Lower leg skin (tissue), 3 donors: Measurements from ENCODE around the gene EEF1G.

ENCODE experiments used
- POLR2A ChIP-seq, 2 donors: fragments of 450-650 bp; IDR thresholded peaks; one replicate each; pipeline ENCODE4 v1.6.1; 2016 to 2017; ENCODE audit warnings: antibody characterized with exemption in 2 of 2, mild to moderate bottlenecking in 1 of 2, moderate library complexity in 1 of 2
- TF ChIP-seq, protein P1 (sequence below), 3 donors: fragments of 450-650 bp; IDR thresholded peaks; one replicate each; pipeline ENCODE4 v1.5.1; 2016; ENCODE audit warnings: antibody characterized with exemption in 3 of 3, mild to moderate bottlenecking in 3 of 3, moderate library complexity in 2 of 3

DNA sequence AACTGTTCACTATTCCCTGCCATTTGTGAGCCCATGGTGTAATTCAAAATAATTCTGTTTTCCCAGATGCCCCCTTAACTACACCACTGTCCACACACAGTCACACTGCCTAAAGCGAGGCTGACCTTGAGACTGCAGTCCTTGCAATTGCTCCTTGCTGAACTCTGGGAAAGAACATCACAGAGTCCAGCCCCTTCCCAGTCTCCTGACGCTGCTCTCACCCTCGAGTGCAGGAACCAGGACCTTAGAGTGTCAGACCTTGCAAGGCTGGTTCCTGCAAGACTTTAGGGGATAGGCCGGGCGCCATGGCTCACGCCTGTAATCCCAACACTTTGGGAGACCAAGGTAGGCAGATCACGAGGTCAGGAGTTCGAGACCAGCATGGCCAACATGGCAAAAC, 60.7 kb downstream of the EEF1G start:
- TF ChIP-seq, protein P1, sequence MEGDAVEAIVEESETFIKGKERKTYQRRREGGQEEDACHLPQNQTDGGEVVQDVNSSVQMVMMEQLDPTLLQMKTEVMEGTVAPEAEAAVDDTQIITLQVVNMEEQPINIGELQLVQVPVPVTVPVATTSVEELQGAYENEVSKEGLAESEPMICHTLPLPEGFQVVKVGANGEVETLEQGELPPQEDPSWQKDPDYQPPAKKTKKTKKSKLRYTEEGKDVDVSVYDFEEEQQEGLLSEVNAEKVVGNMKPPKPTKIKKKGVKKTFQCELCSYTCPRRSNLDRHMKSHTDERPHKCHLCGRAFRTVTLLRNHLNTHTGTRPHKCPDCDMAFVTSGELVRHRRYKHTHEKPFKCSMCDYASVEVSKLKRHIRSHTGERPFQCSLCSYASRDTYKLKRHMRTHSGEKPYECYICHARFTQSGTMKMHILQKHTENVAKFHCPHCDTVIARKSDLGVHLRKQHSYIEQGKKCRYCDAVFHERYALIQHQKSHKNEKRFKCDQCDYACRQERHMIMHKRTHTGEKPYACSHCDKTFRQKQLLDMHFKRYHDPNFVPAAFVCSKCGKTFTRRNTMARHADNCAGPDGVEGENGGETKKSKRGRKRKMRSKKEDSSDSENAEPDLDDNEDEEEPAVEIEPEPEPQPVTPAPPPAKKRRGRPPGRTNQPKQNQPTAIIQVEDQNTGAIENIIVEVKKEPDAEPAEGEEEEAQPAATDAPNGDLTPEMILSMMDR (IDR thresholded peaks at IDR 0.05): no peak
- no peak for TF ChIP-seq POLR2A (IDR thresholded peaks at IDR 0.05)
